HL-60 (cell line): ENCODE results near the gene SLC22A23.

Experiments
- DNase-seq, 2 experiments: peaks; one replicate each; pipeline ENCODE4 v3.0.0-alpha.2; 2010 to 2020; ENCODE audit warnings: low read depth in 1 of 2, low spot score in 1 of 2
- H3K27ac ChIP-seq: fragments of 250-450 bp; sonication (Bioruptor Pico); replicated peaks from 2 replicates; pipeline ENCODE4 v1.5.1; 2020; ENCODE audit warnings: mild to moderate bottlenecking, moderate library complexity
- H3K27me3 ChIP-seq: fragments of 250-450 bp; sonication (Bioruptor Pico); 2 replicates; pipeline ENCODE4 v1.5.1; 2021; ENCODE audit warnings: mild to moderate bottlenecking, moderate library complexity; ENCODE audit not compliant: insufficient read depth, poor library complexity, severe bottlenecking
- H3K4me3 ChIP-seq: replicated peaks from 2 replicates; pipeline ENCODE4 v1.5.1; 2011; ENCODE audit warnings: mild to moderate bottlenecking, control low read depth, low read length; ENCODE audit not compliant: insufficient read depth
- CTCF ChIP-seq: IDR thresholded peaks from one replicate; pipeline ENCODE4 v1.5.1; 2011; ENCODE audit warnings: low read length, control low read depth, inconsistent platforms; ENCODE audit not compliant: insufficient read depth
- GABPA ChIP-seq: IDR thresholded peaks from 2 replicates; pipeline ENCODE4 v1.6.1; 2012; ENCODE audit warnings: low read depth
- POLR2AphosphoS5 ChIP-seq: IDR thresholded peaks from 2 replicates; pipeline ENCODE4 v1.6.1; 2012; ENCODE audit warnings: low read depth
- REST ChIP-seq: IDR thresholded peaks from 2 replicates; pipeline ENCODE4 v1.6.1; 2012; ENCODE audit warnings: low read depth; ENCODE audit not compliant: insufficient replicate concordance
- SPI1 ChIP-seq: IDR thresholded peaks from 2 replicates; pipeline ENCODE4 v1.6.1; 2012; ENCODE audit warnings: low read depth, mild to moderate bottlenecking, borderline replicate concordance

The SLC22A23 gene

GRCh38 chr6:3301506-3301905 lies 155.3 kb downstream of the SLC22A23 start:
- TF ChIP-seq GABPA (no peak), REST (no peak), CTCF (no peak), POLR2AphosphoS5 (no peak), SPI1 (no peak)
- Histone ChIP-seq H3K27me3 (no peaks in the 10 kb centered on the region), H3K4me3 (no peak overlapping the region), H3K27ac (no peak overlapping the region)
- DNase-seq, result no peak

DNA sequence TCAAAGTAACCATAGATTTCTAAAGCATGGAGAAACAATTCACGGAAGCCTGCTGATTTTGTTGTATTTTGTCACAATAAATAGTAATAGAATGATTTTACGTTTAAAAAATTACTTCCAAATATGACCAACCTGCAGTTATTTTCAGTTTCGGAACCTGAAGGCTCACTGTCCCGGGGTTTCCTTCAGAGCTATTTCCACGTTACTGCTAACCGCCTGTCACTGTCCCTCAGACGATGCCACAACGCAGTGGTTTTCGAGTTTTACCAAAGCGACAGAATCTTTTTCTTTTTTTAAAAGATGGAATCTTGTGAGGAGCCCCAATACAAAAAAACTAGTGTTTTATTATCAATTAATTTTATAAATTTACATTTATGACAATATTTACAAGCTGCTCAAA lies 157.6 kb downstream of the SLC22A23 start:
- TF ChIP-seq SPI1 (no peak), CTCF (no peak), POLR2AphosphoS5 (no peak), REST (no peak), GABPA (no peak)
- H3K27ac ChIP-seq, result no peak overlapping the region
- no peaks in the 10 kb centered on the region for H3K27me3 ChIP-seq
- no peak overlapping the region for H3K4me3 ChIP-seq
- DNase-seq, result no peak

DNA sequence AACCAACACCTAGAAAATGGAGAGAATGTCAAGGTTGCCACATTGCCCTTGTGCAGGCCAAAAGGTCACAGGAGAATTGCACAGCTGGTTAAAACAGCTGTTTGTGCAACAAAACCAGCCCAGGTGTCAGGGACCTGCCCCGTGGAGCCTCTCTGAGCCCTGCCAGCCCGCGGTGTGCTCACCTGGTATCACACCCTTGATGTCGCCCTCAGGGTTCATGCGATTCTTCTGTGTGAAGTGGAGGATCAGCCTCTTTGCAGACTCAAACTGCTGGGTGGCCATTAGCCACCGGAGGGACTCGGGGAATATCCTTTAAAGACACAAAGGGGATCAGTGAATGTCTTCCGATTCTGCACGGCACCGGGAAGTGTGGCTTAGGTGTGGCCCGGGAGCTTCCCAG lies 158.9 kb downstream of the SLC22A23 start:
- no peak for DNase-seq
- H3K27me3 ChIP-seq, result no peaks in the 10 kb centered on the region
- no peak overlapping the region for H3K4me3 ChIP-seq
- no peak for TF ChIP-seq CTCF
- TF ChIP-seq SPI1, result no peak
- TF ChIP-seq GABPA, result no peak
- TF ChIP-seq POLR2AphosphoS5, result no peak
- no peak for TF ChIP-seq REST
- H3K27ac ChIP-seq, result no peak overlapping the region
